Measurements from ENCODE around the gene SPTBN4.
"Not testable (repeated sequence)": the region's sequence is repeated elsewhere in the genome, so short reads cannot be mapped to it uniquely, and the experiment has no call there.

The SPTBN4 gene

GRCh38 chr19:40508739-40509260 is 42.0 kb downstream of the SPTBN4 start:
- DNase-seq: no peak

- no peak for DNase-seq
Observed at GRCh38 chr19:40510526-40511115, 43.8 kb downstream of the SPTBN4 start.

DNA sequence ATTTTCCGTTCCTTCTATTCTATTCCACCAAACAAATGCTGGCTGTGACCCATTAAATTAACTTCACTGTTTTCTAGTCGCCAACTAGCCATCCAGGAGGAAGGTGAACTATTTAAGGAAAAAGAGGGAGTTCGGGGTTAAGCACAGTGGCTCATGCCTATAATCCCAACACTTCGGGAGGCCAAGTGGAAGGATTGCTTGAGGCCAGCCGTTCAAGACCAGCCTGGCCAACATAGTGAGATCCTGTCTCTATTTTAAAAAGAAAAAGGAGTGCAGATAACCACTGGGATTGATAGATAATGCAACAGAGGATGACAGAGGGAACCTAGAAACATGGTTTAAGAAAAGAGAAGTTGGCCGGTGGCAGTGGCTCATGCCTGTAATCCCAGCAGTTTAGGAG is 44.7 kb downstream of the SPTBN4 start:
- DNase-seq: no peak

- no peak for DNase-seq
Observed at GRCh38 chr19:40512110-40512472, 45.3 kb downstream of the SPTBN4 start.

GRCh38 chr19:40512473-40513344 is 45.9 kb downstream of the SPTBN4 start:
- DNase-seq: no peak

- DNase-seq: no peak
Observed at GRCh38 chr19:40513345-40513678, 46.5 kb downstream of the SPTBN4 start.

DNA sequence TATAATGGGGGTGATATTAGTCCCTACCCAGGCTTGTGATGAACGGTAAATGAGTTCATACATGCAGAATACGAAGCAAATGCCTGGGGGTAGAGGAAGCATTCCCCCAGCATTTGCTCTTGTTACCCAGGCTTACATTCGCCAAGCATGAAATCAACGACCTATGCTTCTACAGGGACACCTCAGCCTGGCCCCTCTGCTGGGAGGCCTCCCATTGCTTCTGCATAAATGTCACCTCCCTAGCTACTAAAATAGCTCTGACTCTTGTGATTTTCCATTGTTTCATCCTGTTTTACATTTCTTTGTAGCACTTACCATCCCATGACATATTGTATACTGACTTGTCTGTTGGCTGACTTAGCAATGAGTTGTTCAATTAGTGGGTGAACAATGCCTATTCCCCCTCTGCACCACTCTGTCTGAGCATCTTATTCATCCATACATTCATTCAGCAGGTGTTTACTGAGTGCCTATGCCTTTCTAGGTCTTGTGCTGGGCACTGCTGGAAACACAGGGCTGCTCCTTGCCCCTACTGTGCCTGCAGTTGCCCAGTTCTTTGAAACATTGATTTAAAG is 47.0 kb downstream of the SPTBN4 start:
- no peak for DNase-seq

- no peak for DNase-seq
Observed at GRCh38 chr19:40517248-40517647, 50.4 kb downstream of the SPTBN4 start.

DNA sequence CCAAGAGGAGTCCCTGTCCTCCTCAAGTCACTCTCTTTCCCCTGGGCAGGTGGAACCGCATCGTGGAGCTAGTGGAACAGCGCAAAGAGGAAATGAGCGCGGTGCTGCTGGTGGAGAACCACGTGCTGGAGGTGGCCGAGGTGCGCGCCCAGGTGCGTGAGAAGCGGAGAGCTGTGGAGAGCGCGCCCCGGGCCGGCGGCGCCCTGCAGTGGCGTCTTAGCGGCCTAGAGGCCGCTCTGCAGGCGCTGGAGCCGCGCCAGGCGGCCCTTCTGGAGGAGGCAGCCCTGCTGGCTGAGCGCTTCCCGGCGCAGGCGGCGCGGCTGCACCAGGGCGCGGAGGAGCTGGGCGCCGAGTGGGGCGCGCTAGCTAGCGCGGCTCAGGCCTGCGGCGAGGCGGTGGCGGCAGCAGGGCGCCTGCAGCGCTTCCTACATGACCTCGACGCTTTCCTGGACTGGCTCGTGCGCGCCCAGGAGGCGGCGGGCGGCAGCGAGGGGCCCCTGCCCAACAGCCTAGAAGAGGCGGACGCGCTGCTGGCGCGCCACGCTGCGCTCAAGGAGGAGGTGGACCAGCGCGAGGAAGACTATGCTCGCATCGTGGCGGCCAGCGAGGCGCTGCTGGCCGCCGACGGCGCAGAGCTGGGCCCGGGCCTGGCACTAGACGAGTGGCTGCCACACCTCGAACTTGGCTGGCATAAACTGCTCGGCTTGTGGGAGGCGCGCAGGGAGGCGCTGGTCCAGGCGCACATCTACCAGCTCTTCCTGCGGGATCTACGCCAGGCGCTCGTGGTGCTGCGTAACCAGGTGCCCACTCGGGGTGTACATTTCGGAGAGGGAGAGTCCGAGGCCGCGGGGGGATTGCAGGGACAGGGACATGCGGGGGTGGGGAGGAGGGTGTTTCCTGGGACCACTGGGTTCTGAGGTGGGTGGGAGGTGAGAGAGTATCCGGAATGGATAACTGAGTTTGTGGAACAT is 52.8 kb downstream of the SPTBN4 start:
- DNase-seq: no peak

DNA sequence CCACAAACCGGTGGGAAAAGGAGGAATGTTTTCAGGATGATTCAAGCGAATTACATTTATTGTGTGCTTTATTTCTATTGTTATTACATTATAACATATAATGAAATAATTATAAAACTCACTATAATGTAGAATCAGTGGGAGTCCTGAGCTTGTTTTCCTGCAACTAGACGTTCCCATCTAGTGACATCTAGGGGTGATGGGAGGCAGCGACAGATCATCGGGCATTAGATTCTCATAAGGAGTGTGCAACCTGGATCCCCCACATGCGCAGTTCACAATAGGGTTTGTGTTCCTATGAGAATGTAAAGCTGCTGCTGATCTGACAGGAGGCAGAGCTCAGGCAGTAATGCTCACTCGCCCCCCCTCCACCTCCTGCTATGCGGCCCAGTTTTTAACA is 54.5 kb downstream of the SPTBN4 start:
- DNase-seq: no peak

GRCh38 chr19:40521900-40522299 is 55.1 kb downstream of the SPTBN4 start:
- DNase-seq: not testable (repeated sequence)

DNA sequence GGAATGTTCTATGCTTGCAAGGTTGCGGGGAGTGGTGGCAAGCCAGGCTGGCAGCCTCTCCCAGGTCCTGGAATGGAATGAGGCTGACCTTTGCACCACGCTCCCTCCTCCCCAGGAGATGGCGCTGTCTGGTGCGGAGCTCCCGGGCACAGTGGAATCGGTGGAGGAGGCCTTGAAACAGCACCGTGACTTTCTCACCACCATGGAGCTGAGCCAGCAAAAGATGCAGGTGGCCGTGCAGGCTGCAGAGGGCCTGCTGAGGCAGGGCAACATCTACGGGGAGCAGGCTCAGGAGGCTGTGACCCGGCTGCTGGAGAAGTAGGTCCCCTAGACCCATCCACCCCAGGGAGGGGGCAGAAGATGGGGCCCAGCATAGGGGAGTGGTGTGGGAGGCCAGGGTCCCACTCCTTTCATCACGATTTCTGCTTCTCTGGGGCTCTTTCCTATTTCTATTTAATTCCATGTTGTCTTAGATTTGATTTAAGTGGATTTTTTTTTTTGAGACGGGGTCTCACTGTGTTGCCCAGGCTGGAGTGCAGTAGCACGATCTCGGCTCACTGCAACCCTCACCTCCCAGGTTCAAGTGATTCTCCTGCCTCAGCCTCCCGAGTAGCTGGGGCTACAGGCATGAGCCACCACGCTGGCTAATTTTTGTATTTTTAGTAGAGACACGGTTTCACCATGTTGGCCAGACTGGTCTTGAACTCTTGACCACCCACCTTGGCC is 56.7 kb downstream of the SPTBN4 start:
- DNase-seq: peak; percentile 14

DNA sequence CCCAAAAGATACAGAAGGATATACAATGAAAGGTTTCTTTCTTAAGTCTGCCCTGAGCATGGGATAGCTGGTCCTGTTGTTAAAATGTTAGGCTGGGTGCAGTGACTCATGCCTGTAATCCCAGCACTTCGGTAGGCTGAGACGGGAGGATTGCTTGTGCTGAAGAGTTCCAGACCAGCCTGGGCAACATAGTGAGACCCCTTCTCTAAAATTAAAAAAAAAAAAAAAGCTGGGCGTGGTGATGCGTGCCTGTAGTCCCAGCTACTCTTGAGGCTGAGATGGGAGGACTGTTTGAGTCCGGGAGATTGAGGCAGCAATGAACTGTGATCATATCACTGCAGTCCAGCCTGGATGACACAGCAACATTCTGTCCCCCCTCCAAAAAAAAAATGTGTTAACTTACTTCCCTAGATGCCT is 57.3 kb downstream of the SPTBN4 start:
- no peak for DNase-seq

GRCh38 chr19:40524655-40525054 is 57.9 kb downstream of the SPTBN4 start:
- no peak for DNase-seq

GRCh38 chr19:40525234-40526051 is 58.6 kb downstream of the SPTBN4 start:
- DNase-seq: no peak

GRCh38 chr19:40528078-40528477 is 61.3 kb downstream of the SPTBN4 start:
- no peak for DNase-seq

GRCh38 chr19:40528533-40529092 is 61.8 kb downstream of the SPTBN4 start:
- no peak for DNase-seq

GRCh38 chr19:40529093-40529954 is 62.5 kb downstream of the SPTBN4 start:
- DNase-seq: peak; percentile 68

DNA sequence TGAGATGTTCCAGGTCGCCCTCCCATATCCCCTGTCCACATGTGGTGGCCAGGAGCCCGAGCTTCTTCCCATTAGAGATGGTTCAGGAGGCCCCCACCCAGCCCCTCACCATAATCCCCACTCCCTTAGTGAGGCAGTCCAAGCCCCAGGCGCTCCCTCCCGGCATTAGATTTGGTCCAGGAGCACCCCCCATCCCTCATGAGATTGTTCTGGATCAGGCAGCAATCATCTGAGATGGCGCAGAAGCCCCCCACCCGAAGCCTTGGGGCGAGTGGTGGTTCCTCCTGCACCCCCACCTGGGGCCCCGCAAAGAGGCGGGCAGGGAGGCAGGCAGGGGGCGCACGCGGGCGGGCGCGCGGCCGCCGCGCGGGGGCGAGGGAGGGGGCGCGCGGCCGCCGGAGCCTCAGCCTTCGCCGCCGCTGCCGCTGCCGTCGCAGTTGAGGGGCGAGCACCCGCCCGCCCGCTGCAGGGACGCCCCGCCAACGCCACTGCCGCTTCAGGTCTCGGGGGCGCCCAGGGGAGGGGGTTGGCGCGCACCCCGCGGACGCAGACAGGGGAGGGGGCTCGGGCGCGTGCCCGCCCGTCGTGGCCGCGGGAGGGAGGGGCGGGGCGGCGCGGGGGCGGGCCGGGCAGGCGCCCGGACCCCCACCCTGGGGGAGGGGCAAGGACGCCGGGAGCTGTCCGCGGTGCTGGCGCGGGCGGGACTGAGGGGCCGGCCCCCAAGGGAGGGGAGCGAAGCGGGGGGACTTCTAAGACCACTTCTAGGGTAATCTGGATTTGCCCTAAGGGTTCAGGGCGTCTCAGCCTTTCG is 63.5 kb downstream of the SPTBN4 start:
- no peak for DNase-seq
